Gastrocnemius medialis (tissue), 4 donors: ENCODE data around the gene ENDOU. TPM values are rescaled to one million over a fixed set of nuclear protein-coding genes. Genes with fewer than 3 reads are reported as not detected.

ENCODE experiments used
- ATAC-seq, 2 donors: fragments of 150-250 bp; one replicate each; pipeline ENCODE4 v1.9.1; 2016
- DNase-seq, 2 donors: peaks; one replicate each; pipeline ENCODE4 v3.0.0-alpha.2; 2019
- H3K27ac ChIP-seq, 4 donors: fragments of 200-600 bp; sonication (generic); 1 replicate in 1 of 4; 2 replicates in 3 of 4; pipeline ENCODE4 v1.5.1; 2016 to 2018; ENCODE audit warnings: mild to moderate bottlenecking in 2 of 4, moderate library complexity in 1 of 4
- H3K27me3 ChIP-seq, 3 donors: fragments of 200-600 bp; sonication (generic) in 2 of 3; 1 replicate in 1 of 3; 2 replicates in 2 of 3; pipeline versions ENCODE4 v1.5.1 to v1.6.0; 2016 to 2019; ENCODE audit warnings: mild to moderate bottlenecking in 1 of 3, moderate library complexity in 1 of 3
- H3K36me3 ChIP-seq, 2 donors: fragments of 200-600 bp; sonication (generic) in 1 of 2; one replicate each; pipeline ENCODE4 v1.5.1; 2017 to 2018
- H3K4me1 ChIP-seq, 2 donors: fragments of 200-600 bp; sonication (generic) in 1 of 2; one replicate each; pipeline ENCODE4 v1.5.1; 2016 to 2017; ENCODE audit warnings: mild to moderate bottlenecking in 2 of 2
- H3K4me3 ChIP-seq, 4 donors: fragments of 200-600 bp; sonication (generic) in 3 of 4; 1 replicate in 1 of 4; 2 replicates in 3 of 4; pipeline ENCODE4 v1.5.1; 2016 to 2019; ENCODE audit warnings: mild to moderate bottlenecking in 2 of 4
- H3K9me3 ChIP-seq, 3 donors: fragments of 200-600 bp; sonication (generic) in 2 of 3; 1 replicate in 1 of 3; 2 replicates in 2 of 3; pipeline ENCODE4 v1.5.1; 2016 to 2019
- POLR2A ChIP-seq, 2 donors: fragments of 450-650 bp; IDR thresholded peaks; one replicate each; pipeline ENCODE4 v1.6.1; 2017; ENCODE audit warnings: antibody characterized with exemption in 2 of 2, mild to moderate bottlenecking in 2 of 2, moderate library complexity in 2 of 2
- in situ Hi-C, 4 donors: fragments of 200-750 bp; cut with MboI; loops; one replicate each; pipeline versions ENCODE4 v1.15.0 to v1.8.0; 2017; ENCODE audit warnings: low sequenced_read_pairs in 4 of 4
- intact Hi-C: fragments of 100-400 bp; cut with DNase I; formaldehyde crosslinking; loops from one replicate; pipeline ENCODE4 v1.15.1; 2023; ENCODE audit warnings: low total_unique reads
- total RNA-seq, 4 donors: library from RNA; depleted of rRNA; stranded (reverse); fragments of >200 nt; gene quantifications; one replicate each; pipeline versions ENCODE4 v1.1.0 to v1.2.3, GENCODE V29; 2016
- TF ChIP-seq, protein P1 (sequence below), 5 experiments: fragments of 450-650 bp in 3 of 5; fragments of 200-600 bp in 2 of 5; sonication (generic) in 2 of 5; IDR thresholded peaks in 4 of 5; conservative IDR thresholded peaks in 1 of 5; 1 replicate in 4 of 5; 2 replicates in 1 of 5; pipeline ENCODE4 v1.5.1; 2016 to 2019; ENCODE audit warnings: antibody characterized with exemption in 5 of 5, mild to moderate bottlenecking in 3 of 5, moderate library complexity in 3 of 5

Gene ENDOU
- total RNA-seq, 4 donors from 2014 or later, result 0.16 TPM; not detected in 3

DNA sequence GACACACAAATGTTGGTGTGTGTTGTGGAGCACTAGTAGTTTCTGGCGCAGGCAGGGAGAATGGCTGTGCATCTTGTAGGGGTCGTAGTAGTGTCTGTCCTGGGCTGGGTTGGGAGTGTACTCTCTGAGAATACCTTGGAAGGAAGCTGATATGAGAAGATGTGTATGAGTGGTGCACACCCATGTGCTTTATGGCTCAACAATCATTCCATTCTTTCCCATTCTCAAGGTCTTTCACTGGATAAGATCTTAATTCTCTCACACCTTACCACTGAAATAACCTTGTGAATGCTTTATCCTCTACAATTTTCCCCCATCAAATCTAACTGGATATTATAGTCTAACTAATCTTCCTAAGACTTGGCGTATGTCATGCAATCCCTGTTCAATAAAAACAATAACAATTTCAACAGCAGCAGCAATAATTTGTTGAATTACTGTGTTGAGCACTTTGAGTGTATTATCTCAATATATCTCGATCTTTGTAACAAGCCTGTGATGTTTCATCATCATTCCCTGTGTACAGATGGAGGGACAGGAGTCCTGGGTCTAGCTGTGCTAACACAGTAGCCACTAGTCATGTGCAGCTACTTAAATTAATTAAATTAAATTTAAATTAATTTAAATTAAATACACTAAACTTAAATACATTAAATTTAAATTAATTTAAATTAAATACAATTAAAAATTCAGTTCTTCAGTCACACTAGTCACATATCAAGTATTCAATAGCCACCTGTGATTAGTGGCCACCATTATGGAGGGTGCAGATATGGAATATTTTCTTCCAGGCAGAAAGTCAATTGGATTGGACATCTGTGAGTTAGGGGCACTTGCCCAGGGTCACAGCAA is 44.2 kb upstream of the ENDOU start:
- DNase-seq (no peak), ATAC-seq (no peak)
- H3K27ac ChIP-seq, result no peak overlapping the region
- H3K36me3 ChIP-seq, result no peaks in the 10 kb centered on the region
- in situ Hi-C loops, result loop anchor here in 2 of 4 donors (10.0 kb wide), 1 partner anchor 55 kb away; no protein-coding TSS in a partner anchor
- TF ChIP-seq POLR2A (IDR thresholded peaks at IDR 0.05), result no peak
- TF ChIP-seq, protein P1, sequence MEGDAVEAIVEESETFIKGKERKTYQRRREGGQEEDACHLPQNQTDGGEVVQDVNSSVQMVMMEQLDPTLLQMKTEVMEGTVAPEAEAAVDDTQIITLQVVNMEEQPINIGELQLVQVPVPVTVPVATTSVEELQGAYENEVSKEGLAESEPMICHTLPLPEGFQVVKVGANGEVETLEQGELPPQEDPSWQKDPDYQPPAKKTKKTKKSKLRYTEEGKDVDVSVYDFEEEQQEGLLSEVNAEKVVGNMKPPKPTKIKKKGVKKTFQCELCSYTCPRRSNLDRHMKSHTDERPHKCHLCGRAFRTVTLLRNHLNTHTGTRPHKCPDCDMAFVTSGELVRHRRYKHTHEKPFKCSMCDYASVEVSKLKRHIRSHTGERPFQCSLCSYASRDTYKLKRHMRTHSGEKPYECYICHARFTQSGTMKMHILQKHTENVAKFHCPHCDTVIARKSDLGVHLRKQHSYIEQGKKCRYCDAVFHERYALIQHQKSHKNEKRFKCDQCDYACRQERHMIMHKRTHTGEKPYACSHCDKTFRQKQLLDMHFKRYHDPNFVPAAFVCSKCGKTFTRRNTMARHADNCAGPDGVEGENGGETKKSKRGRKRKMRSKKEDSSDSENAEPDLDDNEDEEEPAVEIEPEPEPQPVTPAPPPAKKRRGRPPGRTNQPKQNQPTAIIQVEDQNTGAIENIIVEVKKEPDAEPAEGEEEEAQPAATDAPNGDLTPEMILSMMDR (IDR thresholded peaks at IDR 0.05 in 4 of 5, conservative IDR thresholded peaks at IDR 0.05 in 1 of 5), result no peak
- H3K4me1 ChIP-seq, result peaks cover 9 to 17% of the 10 kb centered on the region in 2 donors
- no peak overlapping the region for H3K4me3 ChIP-seq
- no peaks in the 10 kb centered on the region for H3K9me3 ChIP-seq
- intact Hi-C loops, result no loop called here
- H3K27me3 ChIP-seq, result no peaks in the 10 kb centered on the region

DNA sequence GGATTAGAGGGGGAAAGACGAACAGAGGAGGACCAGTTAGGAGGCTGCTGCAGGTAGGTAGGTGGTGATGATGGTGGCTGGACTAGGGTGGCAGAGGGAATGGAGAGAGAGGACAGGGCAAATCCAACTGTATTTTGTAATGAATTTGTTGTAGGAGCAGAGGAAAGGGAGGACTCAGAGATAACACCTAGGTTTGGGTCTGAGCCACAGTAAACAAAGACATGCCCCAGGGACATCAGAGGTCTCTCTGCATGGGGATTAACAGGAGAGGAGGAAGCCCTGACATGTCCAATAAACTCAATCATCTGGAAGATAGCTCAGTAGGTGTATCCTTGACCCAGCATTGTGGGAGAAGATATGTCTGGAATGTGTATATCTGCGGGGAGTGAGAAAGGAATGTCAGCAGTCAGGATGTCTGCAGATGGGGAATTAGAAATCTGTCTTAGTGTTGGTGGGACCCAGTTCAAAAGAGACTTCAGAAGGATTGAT is 43.1 kb upstream of the ENDOU start:
- Histone ChIP-seq H3K27ac (no peak overlapping the region), H3K27me3 (no peaks in the 10 kb centered on the region), H3K36me3 (no peaks in the 10 kb centered on the region), H3K4me3 (no peak overlapping the region), H3K4me1 (peaks cover 0 to 10% of the 10 kb centered on the region in 2 donors), H3K9me3 (no peaks in the 10 kb centered on the region)
- intact Hi-C loops, result no loop called here
- DNase-seq (no peak), ATAC-seq (no peak)
- in situ Hi-C loops, result no loop called here
- TF ChIP-seq, protein P1 (IDR thresholded peaks at IDR 0.05 in 4 of 5, conservative IDR thresholded peaks at IDR 0.05 in 1 of 5), result no peak
- no peak for TF ChIP-seq POLR2A (IDR thresholded peaks at IDR 0.05)

DNA sequence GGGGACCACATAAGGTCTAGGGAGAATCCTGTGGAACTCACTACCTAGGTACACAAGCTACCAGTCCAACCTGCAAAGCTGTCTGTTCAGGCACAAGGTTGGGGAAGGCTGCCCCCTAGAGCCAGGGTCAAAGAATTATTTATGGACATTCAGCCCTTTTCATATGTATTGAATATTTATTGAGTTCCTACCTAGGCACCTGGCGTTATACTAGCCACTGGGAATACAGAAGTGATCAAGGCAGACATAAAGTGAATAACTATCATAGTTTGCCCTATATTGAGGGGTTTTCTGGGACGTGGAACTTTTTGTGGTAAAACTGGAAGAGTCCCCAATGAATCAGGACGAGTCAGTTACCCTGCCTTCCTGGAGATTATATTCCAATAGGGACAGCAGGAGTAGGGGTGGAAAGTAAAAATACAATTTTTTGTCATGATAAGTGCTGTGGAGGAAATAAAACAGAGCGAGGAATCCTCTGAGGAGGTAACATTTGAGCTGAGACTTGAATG is 42.0 kb upstream of the ENDOU start:
- TF ChIP-seq, protein P1 (IDR thresholded peaks at IDR 0.05 in 4 of 5, conservative IDR thresholded peaks at IDR 0.05 in 1 of 5), result peak; percentile 45 to 75 (median 57)
- TF ChIP-seq POLR2A (IDR thresholded peaks at IDR 0.05), result no peak
- H3K4me3 ChIP-seq, result no peak overlapping the region
- H3K9me3 ChIP-seq, result no peaks in the 10 kb centered on the region
- peaks cover 0 to 7% of the 10 kb centered on the region in 2 donors for H3K4me1 ChIP-seq
- no peaks in the 10 kb centered on the region for H3K36me3 ChIP-seq
- intact Hi-C loops (loop anchor here (2.0 kb wide), 1 partner anchor 52 kb away; no protein-coding TSS in a partner anchor), in situ Hi-C loops (no loop called here)
- no peak overlapping the region for H3K27ac ChIP-seq
- DNase-seq (no peak), ATAC-seq (peak; percentile 52 to 60)
- H3K27me3 ChIP-seq, result no peaks in the 10 kb centered on the region

DNA sequence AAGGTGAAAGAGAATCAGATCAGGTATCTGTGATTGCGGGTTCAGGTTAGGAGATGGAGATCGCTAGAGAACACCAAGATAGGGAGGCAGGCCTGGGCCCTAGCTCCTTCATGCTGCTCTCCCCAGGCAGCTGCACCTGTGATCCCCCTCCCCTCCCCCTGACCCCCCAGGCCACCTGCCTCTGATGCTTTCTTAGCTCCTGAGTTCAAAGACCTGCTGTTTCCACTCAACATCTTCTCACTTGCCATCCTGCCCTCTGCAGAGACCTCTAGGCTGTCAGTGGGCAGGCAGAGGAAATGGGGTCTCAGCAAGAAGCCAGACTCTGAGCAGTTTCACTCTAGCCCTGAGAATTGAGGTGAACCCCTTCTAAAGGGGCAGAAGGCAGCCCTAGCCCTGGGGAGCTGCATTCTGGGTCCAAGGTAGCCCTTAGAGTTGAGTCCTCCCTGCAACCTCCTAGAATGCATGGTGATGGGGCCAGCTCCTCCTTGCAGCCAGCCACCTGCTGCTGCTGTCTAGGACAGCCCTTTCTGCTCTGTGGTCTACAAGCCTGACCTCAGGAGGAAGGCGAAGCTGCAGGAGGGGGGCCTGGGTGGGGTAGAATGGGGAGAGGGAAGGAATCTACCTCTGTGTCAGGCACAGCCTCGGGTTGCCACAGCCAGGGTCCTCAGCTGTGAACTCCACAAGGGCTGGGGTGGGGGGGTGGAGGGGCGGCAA is 41.4 kb upstream of the ENDOU start:
- in situ Hi-C loops, result no loop called here
- no peak for ATAC-seq
- TF ChIP-seq POLR2A (IDR thresholded peaks at IDR 0.05), result no peak
- TF ChIP-seq, protein P1 (IDR thresholded peaks at IDR 0.05 in 4 of 5, conservative IDR thresholded peaks at IDR 0.05 in 1 of 5), result no peak

More for the DNA sequence above, 41.4 kb upstream of the ENDOU start:
- Histone ChIP-seq H3K4me1 (peaks cover 0 to 6% of the 10 kb centered on the region in 2 donors), H3K36me3 (no peaks in the 10 kb centered on the region), H3K27ac (no peak overlapping the region), H3K27me3 (no peaks in the 10 kb centered on the region), H3K9me3 (no peaks in the 10 kb centered on the region), H3K4me3 (no peak overlapping the region)
- DNase-seq, result no peak
- intact Hi-C loops, result loop anchor here (2.0 kb wide), 1 partner anchor 52 kb away; no protein-coding TSS in a partner anchor
